Measurements from ENCODE around the gene CNPY2.
"Not testable (repeated sequence)": the region's sequence is repeated elsewhere in the genome, so short reads cannot be mapped to it uniquely, and the experiment has no call there.

The CNPY2 gene

DNA sequence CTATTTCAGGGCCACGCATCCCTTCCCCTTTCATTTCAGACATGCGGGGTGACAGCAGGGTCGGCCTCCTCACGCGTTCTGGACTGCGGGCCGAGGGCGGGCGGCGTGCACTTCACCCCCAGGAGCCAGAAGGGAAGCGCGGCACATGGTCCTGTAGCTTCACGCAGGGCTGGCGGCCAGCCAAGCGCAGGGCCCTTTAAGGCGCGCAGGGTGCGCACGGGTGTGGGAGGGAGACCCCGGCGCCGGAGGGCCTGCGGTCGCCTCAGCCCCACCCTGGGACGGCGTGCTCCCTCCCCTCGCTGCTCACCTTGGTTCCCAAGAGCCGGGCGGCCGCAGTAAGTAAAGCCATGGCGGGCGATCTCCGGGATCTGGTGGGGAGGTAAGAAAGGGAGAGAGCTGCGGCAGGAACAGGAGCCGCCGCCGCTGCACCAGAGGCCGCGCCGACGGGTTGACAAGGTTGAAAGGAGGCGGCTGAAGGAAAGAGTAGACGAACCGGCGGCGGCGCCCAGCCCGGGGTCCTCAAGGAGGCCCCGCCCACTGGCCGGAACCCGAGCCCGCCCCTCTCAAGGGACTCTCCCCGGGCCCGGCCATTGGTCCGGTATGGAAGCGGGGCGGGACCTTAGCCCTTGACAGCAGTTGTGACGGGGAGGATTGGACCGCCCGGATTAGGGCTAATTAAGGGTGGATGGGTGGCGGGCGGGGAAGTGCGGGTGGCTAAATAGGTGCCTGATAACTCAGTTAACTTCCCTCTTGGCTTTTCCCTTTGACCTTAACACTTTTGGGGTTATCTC, 15.7 kb downstream of the CNPY2 start, which contains the start of gene CS:
Gene CS, minus strand, starts transcription at position 478 of the 791 bp plus-strand sequence. Its CDS starts 129 bp downstream, at position 349.
- peak; percentile 82 for DNase-seq (ENCODE audit: low read depth, low spot score)

DNA sequence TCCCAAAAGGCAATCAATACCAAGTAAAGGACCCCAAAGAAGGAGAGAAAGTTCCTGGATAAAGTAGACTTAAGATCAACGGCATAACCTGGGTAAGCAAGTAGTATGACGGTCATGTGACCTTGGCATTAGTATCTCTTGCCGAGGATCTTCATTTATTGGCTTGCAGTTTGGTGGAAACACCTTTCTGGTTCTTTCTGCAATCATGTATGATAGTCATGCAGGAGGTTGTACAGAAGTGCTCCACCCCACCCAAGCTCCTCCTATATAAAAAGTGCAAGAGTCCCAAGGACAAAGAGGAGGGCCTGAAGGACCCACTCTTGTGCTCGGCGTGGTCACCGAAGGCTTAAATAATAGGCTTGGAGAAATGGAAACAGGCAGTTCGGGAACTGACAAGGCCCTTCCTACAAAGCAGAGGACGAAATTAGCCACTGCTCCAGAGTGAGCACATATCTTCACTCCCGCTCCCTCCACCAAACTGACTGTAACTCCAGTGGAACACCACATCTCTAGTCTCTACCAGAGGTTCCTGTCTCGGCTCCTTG, 16.4 kb downstream of the CNPY2 start:
- no peak for DNase-seq (ENCODE audit: low read depth, low spot score)
- H3K27ac ChIP-seq, result peak overlapping the region; percentile 88

More for the DNA sequence above, 15.7 kb downstream of the CNPY2 start, which contains the start of gene CS:
- H3K27ac ChIP-seq, result peak within 1 kb of the TSS; percentile 88

DNA sequence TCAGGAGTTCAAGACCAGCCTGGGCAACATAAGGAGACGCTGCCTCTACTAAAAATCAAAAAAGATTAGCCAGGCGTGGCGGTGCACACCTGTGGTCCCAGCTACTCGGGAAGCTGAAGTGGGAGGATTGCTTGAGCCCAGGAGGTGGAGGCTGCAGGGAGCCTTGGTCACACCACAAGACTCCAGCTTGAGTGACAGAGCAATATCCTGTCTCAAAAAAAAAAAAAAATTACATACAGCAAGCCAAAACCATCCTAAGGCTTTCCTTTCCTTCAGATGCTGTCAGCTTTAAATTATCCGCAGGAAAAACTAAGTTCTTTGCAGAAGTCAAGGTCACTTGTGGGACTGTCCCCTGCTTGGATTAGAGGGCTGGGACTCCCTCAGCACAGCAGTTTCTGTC, 17.0 kb downstream of the CNPY2 start:
- DNase-seq (ENCODE audit: low read depth, low spot score), result no peak
- H3K27ac ChIP-seq, result peak overlapping the region; percentile 88

DNA sequence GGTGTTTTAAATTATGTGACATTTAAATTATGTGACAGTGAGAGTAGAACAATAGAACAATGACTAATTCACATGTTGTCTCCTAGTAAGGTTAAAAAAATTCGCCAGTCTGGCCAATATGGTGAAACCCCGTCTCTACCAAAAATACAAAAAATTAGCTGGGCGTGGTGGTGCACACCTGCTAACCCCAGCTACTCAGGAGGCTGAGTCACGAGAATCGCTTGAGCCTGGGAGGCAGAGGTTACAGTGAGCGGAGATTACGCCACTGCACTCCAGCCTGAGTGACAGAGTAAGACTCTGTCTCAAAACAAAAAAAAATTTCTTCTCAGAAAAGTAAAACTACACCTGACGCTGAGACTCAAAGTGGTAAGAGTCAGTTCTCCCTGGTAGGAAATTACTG, 18.4 kb downstream of the CNPY2 start:
- DNase-seq (ENCODE audit: low read depth, low spot score), result no peak
- H3K27ac ChIP-seq, result no peak overlapping the region

DNA sequence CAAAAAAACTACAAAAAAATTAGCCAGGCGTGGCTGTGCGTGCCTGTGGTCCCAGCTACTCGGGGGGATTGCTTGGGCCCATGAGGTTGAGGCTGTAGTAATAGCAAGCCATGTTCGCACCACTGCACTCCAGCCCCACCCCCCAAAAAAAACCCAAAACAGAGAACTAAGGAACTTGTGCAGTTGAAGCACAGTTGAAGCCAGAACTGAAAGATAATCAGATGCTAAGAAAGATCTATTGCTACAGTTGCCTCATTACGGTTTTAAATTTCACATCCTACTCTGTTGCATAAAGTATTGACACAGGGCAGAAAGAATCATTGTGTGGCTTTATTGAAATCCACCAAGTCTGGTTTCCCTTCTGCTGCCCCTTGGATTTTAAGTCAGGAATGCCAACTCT, 19.5 kb downstream of the CNPY2 start:
- no peak for DNase-seq (ENCODE audit: low read depth, low spot score)
- no peak overlapping the region for H3K27ac ChIP-seq

DNA sequence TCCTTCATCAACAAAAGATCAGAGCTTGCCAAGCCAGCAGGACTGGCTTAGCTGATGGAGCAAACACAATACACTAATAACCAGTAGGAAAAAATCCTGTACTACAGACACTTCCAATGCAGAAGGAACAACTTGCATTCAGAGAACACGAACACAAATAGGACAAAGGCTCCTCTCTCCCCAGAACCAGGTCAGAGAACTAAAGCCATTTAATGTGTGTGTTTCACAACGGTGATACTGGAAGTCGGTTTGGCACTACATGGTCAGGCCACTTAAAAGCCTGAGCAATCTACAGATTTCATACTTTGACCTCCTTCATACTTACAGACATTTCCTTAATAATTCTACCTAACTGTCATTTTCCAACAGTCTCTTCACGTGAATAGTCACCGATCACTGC, 22.0 kb downstream of the CNPY2 start:
- no peak for DNase-seq (ENCODE audit: low read depth, low spot score)
- H3K27ac ChIP-seq, result no peak overlapping the region

DNA sequence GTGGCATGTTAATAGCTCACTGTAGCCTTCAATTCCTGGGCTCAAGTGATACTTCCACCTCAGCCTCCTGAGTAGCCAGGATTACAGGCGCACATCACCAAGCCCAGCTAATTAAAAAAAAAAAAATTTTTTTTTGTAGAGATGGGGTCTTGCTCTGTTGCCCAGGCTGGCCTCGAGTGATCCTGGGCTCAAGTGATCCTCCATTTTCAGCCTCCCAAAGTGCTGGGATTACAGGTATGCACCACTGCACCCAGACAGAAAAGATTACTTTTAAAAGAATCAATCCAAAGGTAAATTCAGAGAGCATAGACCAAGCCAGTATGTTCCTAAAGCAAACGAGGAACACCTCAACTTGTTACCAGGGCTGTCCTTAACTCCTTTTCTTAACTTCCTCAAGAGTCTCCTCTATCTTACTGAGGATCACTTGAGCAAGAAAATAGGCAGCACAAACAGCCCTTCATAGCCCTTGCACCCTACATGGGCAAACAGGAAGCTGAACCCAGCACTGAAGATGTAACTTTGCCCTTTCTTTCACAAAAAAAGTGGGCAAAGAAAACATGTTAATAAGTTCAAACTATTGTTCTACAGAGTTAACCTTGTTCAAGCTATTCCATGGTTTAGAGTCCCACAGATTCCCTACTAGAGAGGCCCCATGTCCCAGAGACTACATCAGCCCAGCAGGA, 26.9 kb downstream of the CNPY2 start:
- H3K27ac ChIP-seq, result no peak overlapping the region
- no peak for DNase-seq (ENCODE audit: low read depth, low spot score)

DNA sequence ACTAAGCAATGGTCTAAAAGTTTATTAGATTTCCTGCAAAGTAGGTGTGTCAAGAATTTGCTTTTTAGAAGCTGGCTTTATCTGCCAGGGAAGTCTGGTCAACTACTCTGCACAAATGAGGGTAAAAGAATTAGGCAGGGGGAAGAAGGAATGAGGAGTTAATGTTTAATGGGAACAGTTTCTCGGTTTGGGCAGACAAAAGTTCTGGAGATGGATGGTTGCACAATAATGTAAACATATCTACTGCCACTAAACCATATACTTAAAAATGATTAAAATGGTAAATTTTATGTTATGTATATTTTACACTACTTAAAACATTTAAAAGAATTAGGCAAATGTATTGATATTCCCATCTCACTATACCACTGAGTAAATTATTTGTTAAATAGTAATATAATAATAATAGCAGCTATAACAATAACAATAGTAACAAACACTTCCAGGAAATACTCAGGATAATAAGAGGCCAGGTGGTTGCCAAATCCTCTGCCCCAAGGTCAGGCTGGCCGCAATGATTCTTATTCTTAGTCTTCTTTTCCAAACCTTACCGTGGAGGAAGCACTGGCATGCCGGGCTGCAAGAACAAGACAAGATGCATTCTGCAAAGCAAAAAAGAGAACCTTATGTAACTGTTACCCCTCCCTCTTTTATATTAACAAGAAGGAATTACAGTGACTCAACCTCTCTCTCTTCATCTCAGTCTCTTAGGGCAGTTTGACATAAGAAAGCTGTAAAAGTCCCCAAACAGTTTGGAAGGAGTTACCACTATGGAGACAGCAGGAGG, 29.6 kb downstream of the CNPY2 start:
- no peak for DNase-seq (ENCODE audit: low read depth, low spot score)
- H3K27ac ChIP-seq, result no peak overlapping the region

DNA sequence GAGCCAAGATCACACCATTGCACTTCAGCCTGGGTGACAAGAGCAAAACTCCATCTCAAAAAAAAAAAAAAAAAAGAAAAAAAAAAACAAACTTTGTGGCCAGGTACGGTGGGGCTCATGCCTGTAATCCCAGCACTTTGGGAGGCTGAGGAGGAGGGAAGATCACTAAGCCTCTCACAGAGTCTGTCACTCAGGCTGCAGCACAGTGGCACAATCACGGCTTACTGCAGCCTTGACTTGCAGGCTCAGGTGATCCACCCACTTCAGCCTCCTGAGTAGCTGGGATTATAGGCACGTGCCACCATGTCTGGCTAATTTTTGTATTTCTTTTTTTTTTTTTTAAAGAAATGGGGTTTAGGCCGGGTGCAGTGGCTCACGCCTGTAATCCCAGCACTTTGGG, 31.5 kb downstream of the CNPY2 start:
- DNase-seq (ENCODE audit: low read depth, low spot score); H3K27ac ChIP-seq: not testable (repeated sequence)

DNA sequence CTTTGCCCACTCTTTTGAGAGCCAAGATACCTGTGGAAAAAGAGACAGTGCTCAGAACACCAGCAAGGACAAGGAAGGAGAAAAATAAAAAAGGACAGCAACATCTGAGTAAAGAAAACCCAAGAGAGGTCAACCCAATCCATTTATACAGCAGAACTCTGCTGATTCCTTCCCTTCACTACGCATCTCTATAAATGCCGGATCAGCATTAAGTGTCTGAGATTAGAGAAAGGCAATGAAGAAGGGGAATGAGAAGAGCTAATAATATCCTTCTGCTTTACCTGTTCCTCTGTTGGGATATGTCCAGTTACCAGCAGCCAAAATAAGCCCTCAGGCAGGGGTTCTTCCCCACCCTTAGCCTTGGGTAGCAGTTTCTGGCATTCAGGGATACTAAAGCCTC, 33.2 kb downstream of the CNPY2 start:
- H3K27ac ChIP-seq, result no peak overlapping the region

DNA sequence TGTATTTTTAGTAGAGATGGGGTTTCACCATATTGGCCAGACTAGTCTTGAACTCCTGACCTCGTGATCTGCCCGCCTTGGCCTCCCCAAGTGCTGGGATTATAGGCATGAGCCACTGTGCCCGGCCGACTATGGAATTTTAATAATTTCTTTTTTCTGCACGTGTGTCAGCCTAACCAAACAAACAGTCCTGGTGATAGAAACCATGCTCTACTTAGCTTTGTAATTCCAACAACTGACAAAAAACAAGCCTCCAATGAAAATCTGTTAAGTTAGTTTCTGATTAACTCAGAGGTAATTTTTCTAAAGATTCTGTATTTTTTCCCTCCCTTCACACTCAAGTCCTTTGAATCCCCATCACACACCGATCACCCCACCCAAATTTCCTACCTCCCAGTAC, 33.8 kb downstream of the CNPY2 start:
- no peak for DNase-seq (ENCODE audit: low read depth, low spot score)
- no peak overlapping the region for H3K27ac ChIP-seq

More for the DNA sequence above, 33.2 kb downstream of the CNPY2 start:
- DNase-seq (ENCODE audit: low read depth, low spot score), result no peak

DNA sequence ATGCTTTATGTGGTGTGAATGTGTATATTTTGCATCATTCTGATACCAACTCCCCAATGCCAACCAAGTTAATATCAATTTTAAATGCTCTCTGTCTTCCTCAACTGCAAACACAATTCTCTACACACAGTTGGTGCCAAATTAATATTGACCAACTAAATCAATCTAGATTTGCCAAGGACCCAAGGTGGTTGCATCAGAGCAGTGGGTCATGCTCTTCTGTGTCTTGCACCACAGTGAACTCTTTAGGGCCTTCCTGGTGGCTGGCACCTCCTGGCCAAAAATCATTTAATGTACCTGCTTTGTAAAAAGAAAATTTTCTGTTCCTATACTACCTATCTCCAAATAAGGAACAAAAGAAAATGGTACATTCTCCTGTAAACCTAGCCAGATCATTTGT, 34.9 kb downstream of the CNPY2 start:
- no peak overlapping the region for H3K27ac ChIP-seq
- DNase-seq (ENCODE audit: low read depth, low spot score), result no peak

DNA sequence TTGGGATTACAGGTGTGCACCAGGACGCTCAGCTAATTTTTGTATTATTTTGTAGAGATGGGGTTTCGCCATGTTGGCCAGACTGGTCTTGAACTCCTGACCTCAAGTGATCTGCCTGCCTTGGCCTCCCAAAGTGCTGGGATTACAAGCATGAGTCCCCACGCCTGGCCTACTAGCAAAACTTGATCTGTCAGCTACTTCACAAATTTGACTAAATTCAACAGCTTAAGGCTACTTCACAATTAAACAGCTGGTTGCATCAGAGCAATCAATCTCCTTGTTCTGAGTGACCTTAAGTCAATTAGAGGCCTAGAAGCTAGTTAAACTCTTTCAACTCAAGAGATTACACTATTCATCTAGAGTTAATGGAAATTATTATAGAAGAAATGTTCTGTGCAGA, 36.9 kb downstream of the CNPY2 start:
- no peak overlapping the region for H3K27ac ChIP-seq
- DNase-seq (ENCODE audit: low read depth, low spot score), result no peak

DNA sequence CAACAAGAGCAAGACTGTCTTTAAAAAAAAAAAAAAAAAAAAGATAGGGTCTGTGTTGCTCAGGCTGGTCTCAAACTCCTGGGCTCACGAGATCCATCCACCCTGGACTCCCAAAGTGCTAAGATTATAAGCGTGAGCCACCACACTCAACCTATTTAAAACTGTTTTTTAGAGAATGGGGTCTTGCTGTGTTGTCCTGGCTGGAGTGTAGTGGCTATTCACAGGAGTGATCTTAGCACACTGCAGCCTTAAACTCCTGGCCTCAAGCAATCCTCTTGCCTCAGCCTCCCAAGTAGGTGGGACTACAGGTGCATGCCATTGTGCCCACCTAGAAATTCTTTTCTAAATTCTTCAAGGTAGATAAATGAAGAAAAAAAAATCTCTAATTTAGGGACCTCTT, 41.5 kb downstream of the CNPY2 start:
- no peak overlapping the region for H3K27ac ChIP-seq
- DNase-seq (ENCODE audit: low read depth, low spot score), result no peak

DNA sequence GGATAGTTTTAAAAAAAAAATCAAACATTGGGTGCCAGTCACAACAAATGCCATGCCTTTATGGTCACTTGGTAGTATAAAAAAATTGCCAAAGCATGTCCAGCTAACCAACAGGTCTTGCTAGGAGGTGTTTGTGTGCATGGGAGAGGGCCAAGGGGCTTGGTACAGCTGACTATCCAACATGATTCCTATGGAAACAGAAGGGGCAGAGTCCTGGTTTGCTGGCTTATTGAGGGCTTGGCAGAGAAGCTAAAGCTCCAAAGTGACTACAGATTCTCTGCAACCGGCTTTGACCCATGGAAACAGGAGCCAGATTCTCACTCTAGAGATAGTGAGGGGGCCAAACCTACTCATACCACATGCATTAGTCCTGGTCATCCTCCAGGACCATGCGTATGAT, 43.3 kb downstream of the CNPY2 start:
- H3K27ac ChIP-seq, result not testable (repeated sequence)

DNA sequence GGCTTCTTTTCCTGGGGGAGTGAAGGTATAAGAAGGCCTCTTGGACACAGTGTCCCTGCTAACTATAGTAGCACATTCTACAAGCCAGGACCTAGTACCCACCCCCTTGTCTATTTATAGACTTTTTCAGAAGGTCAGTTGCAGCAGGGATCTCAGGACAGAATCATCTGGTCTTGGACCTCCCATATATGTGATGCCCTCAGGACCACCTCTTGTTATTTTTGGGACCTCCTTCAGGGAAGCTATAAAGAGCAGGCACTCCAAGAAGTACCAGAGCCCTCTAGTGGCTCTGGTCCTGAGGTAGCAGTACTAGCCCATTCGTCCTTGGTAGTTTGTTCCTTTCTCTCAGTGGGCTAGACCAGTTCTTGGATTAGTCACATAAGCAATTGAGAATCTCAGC, 44.8 kb downstream of the CNPY2 start:
- no peak for DNase-seq (ENCODE audit: low read depth, low spot score)
- no peak overlapping the region for H3K27ac ChIP-seq

More for the DNA sequence above, 43.3 kb downstream of the CNPY2 start:
- DNase-seq (ENCODE audit: low read depth, low spot score), result not testable (repeated sequence)

DNA sequence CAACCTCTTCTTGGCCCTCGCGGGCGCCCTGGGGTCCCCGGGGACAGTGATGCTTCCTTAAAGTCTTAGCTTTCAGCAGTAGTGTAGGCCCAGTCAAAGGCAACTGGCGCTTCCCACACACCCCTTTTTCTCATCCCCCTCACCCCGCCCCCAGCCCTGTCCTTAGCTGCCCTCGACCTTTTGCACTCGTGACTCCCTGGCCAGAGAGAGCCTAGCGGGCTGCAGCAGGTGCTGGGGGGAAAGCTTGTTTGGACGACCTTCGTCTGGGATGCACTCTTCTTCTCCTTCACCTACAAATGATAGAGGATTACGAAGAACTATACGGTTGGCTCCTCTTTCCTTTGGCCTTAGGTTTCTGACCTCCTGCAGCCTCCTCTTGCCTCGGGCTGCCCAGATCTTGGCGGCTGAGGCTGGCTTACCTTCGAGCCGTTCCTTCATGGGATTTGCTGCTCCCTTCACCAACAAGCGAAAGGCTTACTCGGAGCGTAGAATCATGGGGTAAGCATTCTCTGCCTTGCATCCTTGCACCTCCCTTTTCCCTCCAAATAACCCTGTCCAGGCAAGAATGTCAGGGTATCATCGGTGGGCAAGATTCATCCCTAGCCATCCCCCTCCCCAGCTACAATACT, 48.2 kb downstream of the CNPY2 start:
- no peak for DNase-seq (ENCODE audit: low read depth, low spot score)
- H3K27ac ChIP-seq, result no peak overlapping the region

DNA sequence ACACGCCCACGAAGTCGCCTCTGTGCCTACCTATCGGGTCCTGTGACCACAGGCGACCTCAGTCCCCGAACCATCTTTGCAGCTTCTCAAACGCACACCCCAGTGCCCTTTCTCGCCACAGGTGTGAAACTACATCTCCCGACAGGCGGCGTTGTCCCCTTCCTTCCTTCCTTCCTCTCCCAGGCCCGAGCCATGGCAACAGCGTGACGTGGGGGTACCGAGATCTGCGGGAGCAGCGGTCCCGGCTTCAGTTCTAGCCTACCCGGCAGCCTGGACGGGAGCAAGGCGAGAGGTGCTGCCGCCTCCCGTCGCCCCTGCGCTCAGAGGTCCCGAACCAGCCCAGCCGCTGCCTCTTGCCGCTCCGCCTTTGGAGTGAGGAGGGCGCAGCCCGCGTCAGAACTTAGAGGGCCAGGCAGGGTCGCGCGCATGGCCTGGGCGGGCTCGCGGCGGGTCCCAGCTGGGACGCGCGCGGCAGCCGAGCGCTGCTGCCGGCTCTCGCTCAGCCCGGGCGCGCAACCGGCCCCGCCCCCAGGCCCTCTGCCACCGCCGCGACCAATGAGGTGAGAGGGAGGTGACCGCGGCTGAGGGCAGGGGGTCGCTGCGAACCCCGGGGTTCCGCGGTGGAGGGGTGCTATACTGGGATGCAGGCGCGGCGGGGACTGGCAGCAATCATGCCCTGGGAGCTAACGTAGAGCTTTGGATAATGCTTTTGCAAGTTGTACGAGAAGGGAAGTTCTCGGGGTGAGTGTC, 48.9 kb downstream of the CNPY2 start, which contains the start of gene COQ10A:
Gene COQ10A, plus strand, starts transcription at position 250 of the 750 bp plus-strand sequence. Its CDS starts 177 bp downstream, at position 427.
- peak; percentile 18 for DNase-seq (ENCODE audit: low read depth, low spot score)
- H3K27ac ChIP-seq, result peak within 1 kb of the TSS; percentile 47

DNA sequence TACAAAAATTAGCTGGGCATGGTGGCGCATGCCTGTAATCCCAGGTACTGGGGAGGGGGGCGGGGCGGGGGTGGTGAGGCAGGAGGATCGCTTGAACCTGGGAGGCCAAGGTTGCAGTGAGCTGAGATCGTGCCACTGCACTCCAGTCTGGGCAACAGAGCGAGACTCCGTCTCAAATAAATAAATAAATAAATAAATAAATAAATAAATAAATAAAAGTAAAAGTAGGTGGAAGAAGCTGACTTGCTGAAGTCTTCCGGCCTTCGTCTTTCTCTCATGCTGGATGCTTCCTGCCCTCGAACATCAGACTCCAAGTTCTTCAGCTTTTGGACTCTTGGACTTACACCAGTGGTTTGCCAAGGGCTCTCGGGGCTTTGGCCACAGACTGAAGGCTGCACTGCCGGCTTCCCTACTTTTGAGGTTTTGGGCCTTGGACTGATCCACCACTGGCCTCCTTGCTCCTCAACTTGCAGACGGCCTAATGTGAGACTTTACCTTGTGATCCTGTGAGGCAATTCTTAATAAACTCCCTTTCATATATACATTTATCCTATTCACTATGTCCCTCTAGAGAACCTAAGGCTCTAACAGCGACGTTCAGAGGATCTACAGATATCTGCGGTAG, 49.6 kb downstream of the CNPY2 start:
- peak overlapping the region; percentile 47 for H3K27ac ChIP-seq

More for the DNA sequence above, 49.6 kb downstream of the CNPY2 start:
- DNase-seq (ENCODE audit: low read depth, low spot score), result not testable (repeated sequence)

Measured in epithelial cell of prostate (primary cell).